ENCODE data around the gene ERP44. TPM values are rescaled to one million over a fixed set of nuclear protein-coding genes. Genes with fewer than 3 reads are reported as not detected.

The ERP44 gene
- total and polyA plus RNA-seq, 3 donors from 2014 or later = 14.6 to 18.3 (median 17.8) TPM

GRCh38 chr9:99948896-99949295, 149.9 kb downstream of the ERP44 start:
- Histone ChIP-seq H3K9me3 (no peaks in the 10 kb centered on the region), H3K4me1 (no peaks in the 10 kb centered on the region), H3K4me3 (no peak overlapping the region), H3K27me3 (no peaks in the 10 kb centered on the region), H3K27ac (no peak overlapping the region), H3K36me3 (ENCODE audit: low read depth, missing control alignments) (no peaks in the 10 kb centered on the region)
- intact Hi-C loops (cut with DNase I; ENCODE audit: low total_unique reads) = no loop called here
- no peak for DNase-seq
- TF ChIP-seq POLR2A (IDR thresholded peaks at IDR 0.05) = no peak
- TF ChIP-seq CTCF (IDR thresholded peaks at IDR 0.05) = no peak

GRCh38 chr9:99948482-99948881, 150.3 kb downstream of the ERP44 start:
- no peak overlapping the region for H3K4me3 ChIP-seq
- 79 to 81% methylated on average over 2 of the region's 2 CpGs for WGBS, 2 donors
- no peaks in the 10 kb centered on the region for H3K9me3 ChIP-seq
- intact Hi-C loops (cut with DNase I; ENCODE audit: low total_unique reads) = no loop called here
- no peaks in the 10 kb centered on the region for H3K4me1 ChIP-seq
- DNase-seq = no peak
- no peak overlapping the region for H3K27ac ChIP-seq
- TF ChIP-seq POLR2A (IDR thresholded peaks at IDR 0.05) (no peak), CTCF (IDR thresholded peaks at IDR 0.05) (no peak)
- H3K27me3 ChIP-seq = no peaks in the 10 kb centered on the region
- H3K36me3 ChIP-seq (ENCODE audit: low read depth, missing control alignments) = no peaks in the 10 kb centered on the region

GRCh38 chr9:99947395-99947794, 151.4 kb downstream of the ERP44 start:
- Histone ChIP-seq H3K27ac (no peak overlapping the region), H3K9me3 (no peaks in the 10 kb centered on the region), H3K27me3 (no peaks in the 10 kb centered on the region), H3K4me1 (no peaks in the 10 kb centered on the region), H3K36me3 (ENCODE audit: low read depth, missing control alignments) (no peaks in the 10 kb centered on the region), H3K4me3 (no peak overlapping the region)
- no peak for DNase-seq
- intact Hi-C loops (cut with DNase I; ENCODE audit: low total_unique reads) = no loop called here
- 82 to 84% methylated on average over 3 of the region's 3 CpGs for WGBS, 2 donors
- no peak for TF ChIP-seq CTCF (IDR thresholded peaks at IDR 0.05)
- no peak for TF ChIP-seq POLR2A (IDR thresholded peaks at IDR 0.05)

- intact Hi-C loops (cut with DNase I; ENCODE audit: low total_unique reads) = no loop called here
- 93 to 99% methylated on average over 4 of the region's 4 CpGs for WGBS, 2 donors
Measured at GRCh38 chr9:99936947-99937587, 161.7 kb downstream of the ERP44 start.

More at GRCh38 chr9:99936947-99937587, 161.7 kb downstream of the ERP44 start:
- Histone ChIP-seq H3K27ac (no peak overlapping the region), H3K27me3 (no peaks in the 10 kb centered on the region), H3K36me3 (ENCODE audit: low read depth, missing control alignments) (no peaks in the 10 kb centered on the region), H3K4me1 (no peaks in the 10 kb centered on the region), H3K4me3 (no peak overlapping the region), H3K9me3 (no peaks in the 10 kb centered on the region)
- DNase-seq = no peak
- TF ChIP-seq POLR2A (IDR thresholded peaks at IDR 0.05) (no peak), CTCF (IDR thresholded peaks at IDR 0.05) (no peak)
